H1 (cell line): ENCODE data around the gene ANAPC10.

Experiments
- CHD2 ChIP-seq: IDR thresholded peaks from 2 replicates; pipeline ENCODE4 v1.6.1; 2012; ENCODE audit warnings: low read length, improper control_type of control experiment
- JUN ChIP-seq: IDR thresholded peaks from 2 replicates; pipeline ENCODE4 v1.6.1; 2011; ENCODE audit warnings: low read depth, mild to moderate bottlenecking, improper control_type of control experiment, low read length
- JUND ChIP-seq: IDR thresholded peaks from 2 replicates; pipeline ENCODE4 v1.6.1; 2011; ENCODE audit warnings: mild to moderate bottlenecking, improper control_type of control experiment, low read length
- KDM1A ChIP-seq: fragments of 200-600, 300-600 bp; sonication (generic); IDR thresholded peaks from 2 replicates; pipeline ENCODE4 v1.7.1; 2016; ENCODE audit warnings: mild to moderate bottlenecking, low read length, borderline replicate concordance
- POLR2A ChIP-seq, 2 experiments: IDR thresholded peaks; 1 replicate in 1 of 2; 2 replicates in 1 of 2; pipeline ENCODE4 v1.6.1; 2011; ENCODE audit warnings: low read depth in 2 of 2, low read length in 2 of 2, mild to moderate bottlenecking in 2 of 2; ENCODE audit errors: control extremely low read depth in 1 of 2
- RFX5 ChIP-seq: IDR thresholded peaks from 2 replicates; pipeline ENCODE4 v1.6.1; 2011; ENCODE audit warnings: low read depth, low read length, improper control_type of control experiment, borderline replicate concordance
- SP1 ChIP-seq: IDR thresholded peaks from 2 replicates; pipeline ENCODE4 v1.6.1; 2011; ENCODE audit warnings: low read depth, low read length
- SRF ChIP-seq: IDR thresholded peaks from 2 replicates; pipeline ENCODE4 v1.6.1; 2011; ENCODE audit warnings: mild to moderate bottlenecking, low read depth, low read length, moderate library complexity
- TEAD4 ChIP-seq: IDR thresholded peaks from 2 replicates; pipeline ENCODE4 v1.6.1; 2012; ENCODE audit warnings: low read depth, low read length, inconsistent platforms, mixed read lengths
- TF ChIP-seq, protein P1 (sequence below), 3 experiments: IDR thresholded peaks; 1 replicate in 2 of 3; 2 replicates in 1 of 3; pipeline versions ENCODE4 v1.5.1 to v1.6.1; 2011; ENCODE audit warnings: low read length in 3 of 3, mild to moderate bottlenecking in 3 of 3, inconsistent platforms in 2 of 3, low read depth in 1 of 3, moderate library complexity in 1 of 3; ENCODE audit not compliant: insufficient read depth in 1 of 3; ENCODE audit errors: control extremely low read depth in 1 of 3

GRCh38 chr4:145102619-145103018 lies 4.6 kb upstream of the ANAPC10 start:
- TF ChIP-seq POLR2A (IDR thresholded peaks at IDR 0.05; ENCODE audit: control extremely low read depth in 1 of 2, low read depth in 2 of 2, low read length in 2 of 2), result no peak
- no peak for TF ChIP-seq TEAD4
- TF ChIP-seq CHD2, result no peak
- TF ChIP-seq, protein P1, sequence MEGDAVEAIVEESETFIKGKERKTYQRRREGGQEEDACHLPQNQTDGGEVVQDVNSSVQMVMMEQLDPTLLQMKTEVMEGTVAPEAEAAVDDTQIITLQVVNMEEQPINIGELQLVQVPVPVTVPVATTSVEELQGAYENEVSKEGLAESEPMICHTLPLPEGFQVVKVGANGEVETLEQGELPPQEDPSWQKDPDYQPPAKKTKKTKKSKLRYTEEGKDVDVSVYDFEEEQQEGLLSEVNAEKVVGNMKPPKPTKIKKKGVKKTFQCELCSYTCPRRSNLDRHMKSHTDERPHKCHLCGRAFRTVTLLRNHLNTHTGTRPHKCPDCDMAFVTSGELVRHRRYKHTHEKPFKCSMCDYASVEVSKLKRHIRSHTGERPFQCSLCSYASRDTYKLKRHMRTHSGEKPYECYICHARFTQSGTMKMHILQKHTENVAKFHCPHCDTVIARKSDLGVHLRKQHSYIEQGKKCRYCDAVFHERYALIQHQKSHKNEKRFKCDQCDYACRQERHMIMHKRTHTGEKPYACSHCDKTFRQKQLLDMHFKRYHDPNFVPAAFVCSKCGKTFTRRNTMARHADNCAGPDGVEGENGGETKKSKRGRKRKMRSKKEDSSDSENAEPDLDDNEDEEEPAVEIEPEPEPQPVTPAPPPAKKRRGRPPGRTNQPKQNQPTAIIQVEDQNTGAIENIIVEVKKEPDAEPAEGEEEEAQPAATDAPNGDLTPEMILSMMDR (IDR thresholded peaks at IDR 0.05; ENCODE audit: control extremely low read depth in 1 of 3, insufficient read depth in 1 of 3, low read depth in 1 of 3, low read length in 3 of 3), result no peak
- TF ChIP-seq SRF, result no peak
- TF ChIP-seq KDM1A, result no peak
- TF ChIP-seq JUND, result no peak
- no peak for TF ChIP-seq RFX5
- TF ChIP-seq JUN, result no peak
- no peak for TF ChIP-seq SP1
